Smooth muscle cell (in vitro differentiated cells): Measurements from ENCODE around the gene CREBBP. TPM values are rescaled to one million over a fixed set of nuclear protein-coding genes. Genes with fewer than 3 reads are reported as not detected.

Source experiments
- DNase-seq: peaks from one replicate; lab custom pipeline; 2025; ENCODE audit not compliant: unreplicated experiment; lab: John Stamatoyannopoulos, UW
- H2AFZ ChIP-seq: fragments of 200-600 bp; sonication (generic); 2 replicates; pipeline ENCODE4 v1.6.0; 2016; ENCODE audit warnings: antibody characterized with exemption, low read depth, mild to moderate bottlenecking
- H3F3A ChIP-seq: fragments of 200-600 bp; sonication (generic); 2 replicates; pipeline ENCODE4 v1.6.0; 2017; ENCODE audit warnings: antibody characterized with exemption, low read depth
- H3K27ac ChIP-seq: fragments of 200-600 bp; sonication (generic); 2 replicates; pipeline ENCODE4 v1.5.1; 2016; ENCODE audit warnings: low read depth, mild to moderate bottlenecking
- H3K27me3 ChIP-seq: fragments of 200-600 bp; sonication (generic); 2 replicates; pipeline ENCODE4 v1.6.1; 2016; ENCODE audit warnings: low read depth, mild to moderate bottlenecking
- H3K36me3 ChIP-seq: fragments of 200-600 bp; sonication (generic); 2 replicates; pipeline ENCODE4 v1.5.1; 2016; ENCODE audit warnings: low read depth
- H3K4me1 ChIP-seq: fragments of 200-600 bp; sonication (generic); 2 replicates; pipeline ENCODE4 v1.5.1; 2016; ENCODE audit warnings: low read depth
- H3K4me2 ChIP-seq: fragments of 200-600 bp; sonication (generic); 2 replicates; pipeline ENCODE4 v1.6.0; 2016; ENCODE audit warnings: mild to moderate bottlenecking
- H3K4me3 ChIP-seq: fragments of 200-600 bp; sonication (generic); 2 replicates; pipeline ENCODE4 v1.5.1; 2016; ENCODE audit warnings: mild to moderate bottlenecking
- H3K79me2 ChIP-seq: fragments of 200-600 bp; sonication (generic); 2 replicates; pipeline ENCODE4 v1.6.0; 2016; ENCODE audit warnings: low read depth, mild to moderate bottlenecking
- H3K9ac ChIP-seq: fragments of 200-600 bp; sonication (generic); 2 replicates; pipeline ENCODE4 v1.6.0; 2016; ENCODE audit warnings: low read depth
- H3K9me3 ChIP-seq: fragments of 200-600 bp; sonication (generic); replicated peaks from 2 replicates; pipeline ENCODE4 v1.5.1; 2016; ENCODE audit warnings: low read depth
- H4K20me1 ChIP-seq: fragments of 200-600 bp; sonication (generic); 2 replicates; pipeline ENCODE4 v1.6.0; 2016; ENCODE audit warnings: low read depth
- CTCF ChIP-seq: fragments of 200-600 bp; sonication (generic); IDR thresholded peaks from 2 replicates; pipeline ENCODE4 v1.5.1; 2017; ENCODE audit warnings: borderline replicate concordance, mild to moderate bottlenecking, antibody characterized with exemption; ENCODE audit not compliant: insufficient read depth, poor library complexity, severe bottlenecking
- WGBS: methylation state at CpG from one replicate; pipeline ENCODE4 v1.1.7; 2016; ENCODE audit warnings: low lambda C conversion rate; 5-methylcytosine and 5-hydroxymethylcytosine counted together
- polyA plus RNA-seq: library from polyadenylated mRNA; unstranded; fragments of >200 nt; fragmentation: Nextera tagmentation; extraction: Ambion mirVana; gene quantifications from 2 replicates; pipeline ENCODE4 v1.2.1, GENCODE V29; 2016
- total RNA-seq: library from RNA; depleted of rRNA; stranded (reverse); fragments of >200 nt; gene quantifications from 2 replicates; pipeline ENCODE4 v1.2.3, GENCODE V29; 2014

CREBBP gene
- total and polyA plus RNA-seq, 2 experiments from 2014 or later = 14.3 to 19.6 TPM

- no peaks in the 10 kb centered on the region for H3K36me3 ChIP-seq
- H3K27ac ChIP-seq = no peak overlapping the region
- no peak for DNase-seq
- peaks cover 33% of the 10 kb centered on the region for H3K79me2 ChIP-seq
- H4K20me1 ChIP-seq = peaks cover 4% of the 10 kb centered on the region
- no peak overlapping the region for H3K9ac ChIP-seq
- 94% methylated on average over 10 of the region's 10 CpGs for WGBS
- no peaks in the 10 kb centered on the region for H3K27me3 ChIP-seq
- no peaks in the 10 kb centered on the region for H3K9me3 ChIP-seq
- no peak overlapping the region for H3K4me3 ChIP-seq
- H3K4me1 ChIP-seq = no peaks in the 10 kb centered on the region
- H3K4me2 ChIP-seq = no peak overlapping the region
- H3F3A ChIP-seq = no peaks in the 10 kb centered on the region
- no peak for TF ChIP-seq CTCF
- no peak overlapping the region for H2AFZ ChIP-seq
Observed at GRCh38 chr16:3706253-3707012, 174.1 kb downstream of the CREBBP start.

- no peaks in the 10 kb centered on the region for H3K27me3 ChIP-seq
- WGBS = 94% methylated on average over 7 of the region's 7 CpGs
- no peak overlapping the region for H3K27ac ChIP-seq
- H2AFZ ChIP-seq = no peak overlapping the region
- no peaks in the 10 kb centered on the region for H3K4me1 ChIP-seq
- TF ChIP-seq CTCF = no peak
- no peaks in the 10 kb centered on the region for H3K9me3 ChIP-seq
- no peaks in the 10 kb centered on the region for H4K20me1 ChIP-seq
- H3K4me2 ChIP-seq = no peak overlapping the region
- DNase-seq = no peak
- no peaks in the 10 kb centered on the region for H3K36me3 ChIP-seq
- peaks cover 16% of the 10 kb centered on the region for H3K79me2 ChIP-seq
- no peak overlapping the region for H3K4me3 ChIP-seq
- H3K9ac ChIP-seq = no peak overlapping the region
- H3F3A ChIP-seq = no peaks in the 10 kb centered on the region
Observed at GRCh38 chr16:3702082-3702481, 178.4 kb downstream of the CREBBP start.

GRCh38 chr16:3701531-3701930 lies 179.0 kb downstream of the CREBBP start:
- H4K20me1 ChIP-seq = no peaks in the 10 kb centered on the region
- no peaks in the 10 kb centered on the region for H3F3A ChIP-seq
- no peak overlapping the region for H3K27ac ChIP-seq
- no peak for DNase-seq
- no peaks in the 10 kb centered on the region for H3K9me3 ChIP-seq
- no peaks in the 10 kb centered on the region for H3K36me3 ChIP-seq
- H2AFZ ChIP-seq = no peak overlapping the region
- H3K79me2 ChIP-seq = peaks cover 13% of the 10 kb centered on the region
- H3K4me1 ChIP-seq = no peaks in the 10 kb centered on the region
- WGBS = 95% methylated on average over 4 of the region's 4 CpGs
- H3K4me3 ChIP-seq = no peak overlapping the region
- no peak for TF ChIP-seq CTCF
- no peak overlapping the region for H3K4me2 ChIP-seq
- H3K27me3 ChIP-seq = no peaks in the 10 kb centered on the region
- H3K9ac ChIP-seq = no peak overlapping the region

- no peak overlapping the region for H3K4me2 ChIP-seq
- no peaks in the 10 kb centered on the region for H3F3A ChIP-seq
- no peak overlapping the region for H3K9ac ChIP-seq
- H3K9me3 ChIP-seq = no peaks in the 10 kb centered on the region
- H3K36me3 ChIP-seq = no peaks in the 10 kb centered on the region
- H4K20me1 ChIP-seq = no peaks in the 10 kb centered on the region
- 87% methylated on average over 4 of the region's 4 CpGs for WGBS
- peaks cover 7% of the 10 kb centered on the region for H3K79me2 ChIP-seq
- H3K27ac ChIP-seq = no peak overlapping the region
- no peaks in the 10 kb centered on the region for H3K4me1 ChIP-seq
- H3K4me3 ChIP-seq = no peak overlapping the region
- no peaks in the 10 kb centered on the region for H3K27me3 ChIP-seq
- no peak overlapping the region for H2AFZ ChIP-seq
- no peak for TF ChIP-seq CTCF
- DNase-seq = no peak
Observed at GRCh38 chr16:3698941-3699340, 181.6 kb downstream of the CREBBP start.
